HG03064 (cell line): ENCODE data around the gene MCM5.
"Not testable (repeated sequence)": the region's sequence is repeated elsewhere in the genome, so short reads cannot be mapped to it uniquely, and the experiment has no call there.

Source experiments
- ATAC-seq: cut with Tn5 transposase; IDR thresholded peaks from one replicate; pipeline ENCODE4 v1.9.1; 2021; ENCODE audit warnings: low read depth; ENCODE audit not compliant: unreplicated experiment

The MCM5 gene

GRCh38 chr22:35430897-35431322, 31.0 kb downstream of the MCM5 start:
- no peak for ATAC-seq

- ATAC-seq = no peak
Observed at GRCh38 chr22:35431483-35432227, 31.7 kb downstream of the MCM5 start.

- no peak for ATAC-seq
Observed at GRCh38 chr22:35432228-35432905, 32.4 kb downstream of the MCM5 start.

- no peak for ATAC-seq
Observed at GRCh38 chr22:35434061-35434710, 34.2 kb downstream of the MCM5 start.

- no peak for ATAC-seq
Observed at GRCh38 chr22:35435201-35435740, 35.3 kb downstream of the MCM5 start.

GRCh38 chr22:35436421-35436820, 36.5 kb downstream of the MCM5 start:
- no peak for ATAC-seq

- ATAC-seq = no peak
Observed at GRCh38 chr22:35437049-35437448, 37.1 kb downstream of the MCM5 start.

GRCh38 chr22:35438673-35439364, 38.9 kb downstream of the MCM5 start:
- not testable (repeated sequence) for ATAC-seq

GRCh38 chr22:35439365-35439717, 39.4 kb downstream of the MCM5 start:
- no peak for ATAC-seq

GRCh38 chr22:35440129-35440528, 40.2 kb downstream of the MCM5 start:
- no peak for ATAC-seq

- ATAC-seq = no peak
Observed at GRCh38 chr22:35441489-35442100, 41.7 kb downstream of the MCM5 start.

- ATAC-seq = no peak
Observed at GRCh38 chr22:35442471-35442870, 42.5 kb downstream of the MCM5 start.

GRCh38 chr22:35443338-35443737, 43.4 kb downstream of the MCM5 start:
- ATAC-seq = no peak

- ATAC-seq = no peak
Observed at GRCh38 chr22:35443790-35444684, 44.1 kb downstream of the MCM5 start.

- ATAC-seq = no peak
Observed at GRCh38 chr22:35444685-35445399, 44.9 kb downstream of the MCM5 start.

GRCh38 chr22:35445933-35446332, 46.0 kb downstream of the MCM5 start:
- ATAC-seq = no peak

GRCh38 chr22:35446365-35446764, 46.4 kb downstream of the MCM5 start:
- no peak for ATAC-seq

GRCh38 chr22:35448523-35448922, 48.6 kb downstream of the MCM5 start:
- no peak for ATAC-seq
